GM19438 (cell line): Measurements from ENCODE around the gene FAM177B.
A peak's percentile ranks its signal among the peaks of the same experiment; 100 is the strongest.

Source experiments
- ATAC-seq: cut with Tn5 transposase; IDR thresholded peaks from one replicate; pipeline ENCODE4 v1.9.1; 2021; ENCODE audit warnings: low read depth; ENCODE audit not compliant: unreplicated experiment

Gene FAM177B

GRCh38 chr1:222784371-222784770 is 47.4 kb downstream of the FAM177B start:
- ATAC-seq, result no peak

GRCh38 chr1:222784916-222785315 is 47.9 kb downstream of the FAM177B start:
- ATAC-seq, result no peak

GRCh38 chr1:222785529-222785928 is 48.5 kb downstream of the FAM177B start:
- ATAC-seq, result no peak

GRCh38 chr1:222786121-222786520 is 49.1 kb downstream of the FAM177B start:
- ATAC-seq, result no peak

DNA sequence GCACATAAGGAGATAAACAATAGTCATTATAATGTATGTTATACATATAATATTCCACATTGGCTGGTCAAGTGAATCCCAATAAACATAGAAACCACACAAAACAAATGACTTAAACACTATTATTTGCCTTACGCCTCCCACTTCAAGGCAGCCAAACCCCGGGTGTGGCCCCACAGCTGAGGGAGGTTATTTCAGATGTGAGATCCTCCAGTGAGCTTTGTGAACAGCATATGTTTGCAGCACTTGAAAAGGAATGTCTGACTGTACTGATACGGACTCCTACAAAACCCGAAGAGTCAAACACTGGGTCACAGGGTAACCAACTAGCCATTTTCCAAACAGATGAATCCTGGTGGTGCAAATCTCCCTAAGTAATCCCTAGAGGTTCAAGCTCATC is 50.7 kb downstream of the FAM177B start:
- ATAC-seq, result no peak

DNA sequence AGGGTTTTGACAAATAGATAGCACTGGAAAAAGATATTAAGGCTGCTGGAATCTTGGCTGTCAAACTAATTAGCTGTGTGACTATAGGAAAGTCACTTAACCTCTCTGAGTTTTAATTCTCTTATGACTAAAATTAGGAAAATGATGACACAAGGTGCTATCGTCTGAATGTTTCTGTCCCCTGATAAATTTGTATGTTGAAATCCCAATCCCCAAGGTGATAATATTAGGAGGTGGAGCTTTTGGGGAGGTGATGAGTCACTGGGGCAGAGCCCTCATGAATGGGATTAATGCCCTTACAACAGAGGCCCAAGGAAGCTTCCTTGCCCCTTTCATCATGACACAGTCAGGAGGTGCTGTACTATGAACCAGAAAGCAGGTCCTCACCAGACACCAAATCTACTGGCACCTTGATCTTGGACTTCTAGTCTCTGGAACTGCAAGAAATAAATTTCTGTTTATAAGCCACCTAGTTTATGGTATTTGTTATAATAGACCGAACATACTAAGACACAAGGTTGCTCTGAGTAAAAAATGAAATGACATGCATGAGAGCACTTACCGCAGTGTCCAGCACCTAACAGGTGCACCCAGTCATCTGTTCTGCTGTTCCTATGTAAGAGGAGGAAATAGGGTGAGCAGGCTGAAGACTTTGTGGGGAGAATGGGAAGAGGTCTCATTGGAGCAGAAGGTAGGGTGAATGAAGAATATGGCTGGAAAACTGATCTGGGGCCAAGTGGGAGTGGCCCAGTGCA is 51.6 kb downstream of the FAM177B start:
- peak; percentile 75 for ATAC-seq

DNA sequence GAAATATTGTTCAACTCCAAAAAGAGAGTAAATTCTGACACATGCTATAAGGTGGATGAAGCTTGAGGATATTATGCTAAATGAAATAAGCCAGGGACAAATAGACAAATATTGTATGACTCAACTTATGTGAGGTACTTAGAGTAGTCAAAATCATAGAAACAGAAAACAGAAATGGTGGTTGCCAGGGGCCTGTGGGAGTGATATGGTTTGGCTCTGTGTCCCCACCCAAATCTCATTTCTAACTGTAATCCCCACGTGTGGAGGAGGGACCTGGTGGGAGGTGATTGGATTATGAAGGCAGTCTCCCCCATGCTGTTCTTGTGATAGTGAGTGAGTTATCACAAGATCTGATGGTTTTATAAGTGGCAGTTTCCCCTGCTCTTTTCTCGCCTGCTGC is 53.1 kb downstream of the FAM177B start:
- no peak for ATAC-seq

- ATAC-seq, result no peak
These were observed 53.5 kb downstream of the FAM177B start for GRCh38 chr1:222790520-222790919.

- no peak for ATAC-seq
These were observed 54.2 kb downstream of the FAM177B start for GRCh38 chr1:222791006-222791710.

DNA sequence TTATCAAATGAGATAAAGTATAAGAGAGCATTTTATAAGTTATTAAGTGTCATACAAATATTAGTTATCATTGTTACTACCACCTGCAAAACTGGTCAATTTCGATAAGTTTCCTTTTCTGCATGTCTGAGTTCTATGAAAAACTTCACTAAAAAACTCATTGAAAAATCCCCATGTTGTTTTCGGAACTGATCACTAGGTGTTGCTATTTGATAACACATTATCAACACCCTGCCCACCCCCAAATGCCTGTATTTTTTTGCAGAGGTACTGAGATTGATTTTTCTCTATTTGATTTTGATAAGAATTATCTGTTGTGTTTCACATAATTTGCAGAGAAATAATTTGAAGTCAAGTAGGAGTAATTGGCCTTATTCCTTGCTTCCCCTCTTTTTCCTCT is 55.7 kb downstream of the FAM177B start:
- ATAC-seq, result no peak

DNA sequence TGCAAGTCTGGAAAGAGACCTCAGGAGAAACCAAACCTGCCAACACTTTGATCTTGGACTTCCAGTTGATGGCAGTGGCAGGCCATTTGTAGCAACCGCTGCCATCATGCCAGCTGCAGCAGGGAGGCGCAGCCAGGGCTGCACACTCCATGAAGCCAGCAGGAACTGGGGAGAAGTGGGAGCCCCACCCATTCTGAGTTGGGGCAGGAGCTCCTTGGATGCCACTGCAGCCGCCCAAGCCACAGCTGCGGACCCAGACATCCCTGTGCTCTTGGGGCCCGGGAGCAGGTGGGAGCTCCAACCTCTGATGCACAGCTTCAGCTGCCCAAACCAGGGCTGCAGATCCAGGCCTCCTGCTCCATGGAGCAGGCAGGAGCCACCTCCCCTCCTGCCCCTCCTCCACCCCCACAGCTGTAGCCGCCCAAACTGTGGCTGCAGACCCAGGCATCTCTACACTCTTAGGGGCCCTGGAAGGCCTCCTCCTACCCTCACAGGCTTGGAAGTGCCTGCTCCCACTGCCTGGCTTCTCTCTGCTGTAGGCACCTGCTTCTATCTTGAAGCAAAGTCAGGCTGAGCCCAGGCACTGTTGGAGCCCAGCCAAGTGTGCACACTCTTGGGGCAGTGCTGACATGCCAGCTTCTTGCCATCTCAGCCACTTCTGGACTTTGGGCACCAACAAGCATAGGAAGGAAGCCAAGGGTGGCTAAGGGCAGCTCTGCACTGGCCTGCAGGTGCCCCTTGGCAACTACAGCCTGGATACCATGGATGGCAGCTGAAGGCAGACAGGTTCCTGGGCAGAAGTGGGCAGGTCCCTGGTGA is 57.9 kb downstream of the FAM177B start:
- no peak for ATAC-seq

DNA sequence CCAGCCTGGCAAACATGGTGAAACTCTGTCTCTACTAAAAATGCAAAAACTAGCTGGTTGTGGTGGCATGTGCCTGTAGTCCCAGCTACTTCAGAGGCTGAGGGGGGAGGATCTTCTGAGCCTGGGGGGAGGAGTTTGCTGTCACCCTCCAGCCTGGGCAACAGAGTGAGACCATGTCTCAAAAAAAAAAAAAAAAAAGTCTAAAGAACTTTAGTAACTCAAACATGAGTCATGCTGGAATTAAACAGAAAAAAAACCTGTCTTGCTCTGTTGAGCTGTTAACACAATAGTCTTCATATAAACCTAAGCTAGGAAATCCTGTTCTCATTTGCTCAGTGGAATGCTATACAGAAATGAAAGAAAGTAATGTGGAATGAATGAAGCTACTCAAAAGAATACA is 61.1 kb downstream of the FAM177B start:
- ATAC-seq, result no peak

GRCh38 chr1:222798975-222799374 is 62.0 kb downstream of the FAM177B start:
- ATAC-seq, result no peak
